Omental fat pad (tissue), 4 donors: Measurements from ENCODE around the gene C16orf74. TPM values are rescaled to one million over a fixed set of nuclear protein-coding genes. Genes with fewer than 3 reads are reported as not detected.

Experiments used
- ATAC-seq: fragments of 150-250 bp; one replicate; pipeline ENCODE4 v1.9.1; 2016; ENCODE audit warnings: mild to moderate bottlenecking, moderate library complexity; ENCODE audit not compliant: low FRiP score
- DNase-seq: peaks from one replicate; pipeline ENCODE4 v3.0.0-alpha.2; 2019; ENCODE audit warnings: low spot score
- total RNA-seq, 4 donors: library from RNA; depleted of rRNA; stranded (reverse); fragments of >200 nt; gene quantifications; one replicate each; pipeline ENCODE4 v1.1.0, GENCODE V29; 2016
- TF ChIP-seq, protein P1 (sequence below), 3 donors: fragments of 450-650 bp; IDR thresholded peaks; one replicate each; pipeline ENCODE4 v1.5.1; 2016 to 2017; ENCODE audit warnings: antibody characterized with exemption in 3 of 3, mild to moderate bottlenecking in 3 of 3, moderate library complexity in 2 of 3

C16orf74 gene
- total RNA-seq, 4 donors from 2014 or later = 1.1 to 3.5 (median 2.8) TPM

DNA sequence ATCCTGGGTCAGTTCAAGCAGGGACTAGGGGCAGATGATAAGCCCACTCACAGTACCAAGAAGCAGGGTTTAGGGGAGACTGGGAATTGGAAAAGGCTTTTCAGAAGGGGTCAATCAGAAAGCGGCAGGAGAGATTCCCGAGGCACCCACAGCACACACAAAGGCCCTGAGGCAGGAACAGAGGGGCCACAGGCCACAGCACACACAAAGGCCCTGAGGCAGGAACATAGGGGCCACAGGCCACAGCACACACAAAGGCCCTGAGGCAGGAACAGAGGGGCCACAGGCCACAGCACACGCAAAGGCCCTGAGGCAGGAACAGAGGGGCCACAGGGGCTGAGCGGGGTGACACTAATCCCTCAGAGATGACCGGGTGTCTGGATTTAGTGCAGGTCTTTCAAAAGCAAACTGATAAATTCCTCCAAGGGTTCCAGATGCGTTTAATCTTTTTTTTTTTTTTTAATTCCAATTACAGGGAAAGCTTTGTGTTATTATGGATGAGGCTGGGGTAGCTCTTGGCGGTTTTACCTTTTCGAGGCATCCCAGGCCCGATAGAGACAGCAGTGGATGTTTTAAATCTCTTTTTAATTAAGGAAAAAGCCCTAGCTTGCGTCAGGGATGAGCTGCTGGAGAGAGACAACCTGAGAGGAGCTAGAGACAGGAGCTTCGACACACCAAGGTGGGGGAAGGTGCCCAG, 31.1 kb downstream of the C16orf74 start:
- ATAC-seq (no peak), DNase-seq (no peak)
- TF ChIP-seq, protein P1, sequence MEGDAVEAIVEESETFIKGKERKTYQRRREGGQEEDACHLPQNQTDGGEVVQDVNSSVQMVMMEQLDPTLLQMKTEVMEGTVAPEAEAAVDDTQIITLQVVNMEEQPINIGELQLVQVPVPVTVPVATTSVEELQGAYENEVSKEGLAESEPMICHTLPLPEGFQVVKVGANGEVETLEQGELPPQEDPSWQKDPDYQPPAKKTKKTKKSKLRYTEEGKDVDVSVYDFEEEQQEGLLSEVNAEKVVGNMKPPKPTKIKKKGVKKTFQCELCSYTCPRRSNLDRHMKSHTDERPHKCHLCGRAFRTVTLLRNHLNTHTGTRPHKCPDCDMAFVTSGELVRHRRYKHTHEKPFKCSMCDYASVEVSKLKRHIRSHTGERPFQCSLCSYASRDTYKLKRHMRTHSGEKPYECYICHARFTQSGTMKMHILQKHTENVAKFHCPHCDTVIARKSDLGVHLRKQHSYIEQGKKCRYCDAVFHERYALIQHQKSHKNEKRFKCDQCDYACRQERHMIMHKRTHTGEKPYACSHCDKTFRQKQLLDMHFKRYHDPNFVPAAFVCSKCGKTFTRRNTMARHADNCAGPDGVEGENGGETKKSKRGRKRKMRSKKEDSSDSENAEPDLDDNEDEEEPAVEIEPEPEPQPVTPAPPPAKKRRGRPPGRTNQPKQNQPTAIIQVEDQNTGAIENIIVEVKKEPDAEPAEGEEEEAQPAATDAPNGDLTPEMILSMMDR (IDR thresholded peaks at IDR 0.05) = no peak

DNA sequence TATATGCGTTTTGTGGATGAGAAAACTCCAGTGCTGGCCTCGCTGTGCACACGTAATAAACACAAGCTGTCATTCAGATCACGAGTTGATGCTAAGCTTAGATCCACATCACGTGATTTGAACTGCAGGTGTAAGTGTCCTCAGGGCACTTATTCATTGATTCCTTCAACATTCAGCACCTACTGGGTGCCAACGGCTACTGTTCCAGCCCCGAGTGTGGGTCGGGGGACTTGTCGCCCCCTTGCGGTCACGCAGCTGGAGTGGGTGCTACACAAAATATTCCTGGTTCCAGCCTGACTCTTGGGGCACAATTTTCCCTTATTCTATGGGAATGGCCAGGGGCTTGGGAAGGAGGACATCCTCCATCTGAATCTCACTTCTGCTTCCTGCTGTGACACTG, 32.2 kb downstream of the C16orf74 start:
- no peak for DNase-seq
- TF ChIP-seq, protein P1 (IDR thresholded peaks at IDR 0.05) = no peak
- no peak for ATAC-seq

DNA sequence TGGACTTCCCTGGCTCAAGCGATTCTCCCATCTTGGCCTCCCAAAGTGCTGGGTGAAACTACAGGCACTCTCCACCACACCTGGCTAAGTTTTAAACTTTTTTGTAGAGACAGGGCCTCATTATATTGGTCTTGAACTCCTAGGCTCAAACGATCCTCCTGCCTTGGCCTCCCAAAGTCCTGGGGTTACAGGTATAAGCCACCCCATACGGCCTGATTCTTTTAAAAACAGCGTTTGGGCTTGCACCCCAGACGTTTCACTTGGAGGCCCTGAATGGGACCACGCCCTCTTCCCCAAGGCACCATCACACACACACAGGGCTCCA, 32.8 kb downstream of the C16orf74 start:
- DNase-seq (no peak), ATAC-seq (no peak)
- TF ChIP-seq, protein P1 (IDR thresholded peaks at IDR 0.05) = no peak

DNA sequence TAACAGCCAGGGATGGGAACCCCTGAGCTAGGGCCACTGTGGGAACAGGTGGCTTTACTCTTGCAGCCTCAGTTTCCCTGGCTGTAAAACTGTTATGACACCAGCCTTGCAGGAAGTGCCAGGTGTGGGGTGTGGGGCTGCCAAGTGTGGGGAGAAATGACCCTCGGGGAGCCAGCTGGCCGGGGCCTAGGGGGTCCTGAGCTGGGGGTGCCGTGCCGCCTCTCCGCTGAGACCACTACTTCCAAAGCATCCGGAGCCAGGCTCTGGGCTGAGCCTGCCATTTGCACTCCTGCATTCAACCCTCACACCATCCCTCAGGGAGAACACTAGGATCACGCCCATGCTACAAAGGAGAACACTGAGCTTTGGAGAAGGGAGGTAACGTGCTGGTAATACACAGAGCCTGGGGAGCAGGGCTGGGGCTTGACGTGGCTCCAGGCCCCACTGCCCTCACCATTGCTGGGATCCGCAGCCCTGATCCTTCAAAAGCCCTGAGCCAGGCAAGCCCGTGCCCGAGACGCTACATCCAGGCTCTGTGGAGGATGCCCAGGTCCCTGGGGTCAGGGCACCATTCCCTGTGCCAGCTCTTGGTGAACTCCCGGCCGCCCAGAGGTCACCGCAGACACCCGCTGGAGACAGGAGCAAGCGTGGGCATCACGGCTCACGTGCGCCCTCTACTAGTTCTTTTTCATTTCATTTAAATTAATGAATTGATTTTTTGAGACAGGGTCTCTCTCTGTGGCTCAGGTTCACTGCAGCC, 33.3 kb downstream of the C16orf74 start:
- DNase-seq (no peak), ATAC-seq (no peak)

DNA sequence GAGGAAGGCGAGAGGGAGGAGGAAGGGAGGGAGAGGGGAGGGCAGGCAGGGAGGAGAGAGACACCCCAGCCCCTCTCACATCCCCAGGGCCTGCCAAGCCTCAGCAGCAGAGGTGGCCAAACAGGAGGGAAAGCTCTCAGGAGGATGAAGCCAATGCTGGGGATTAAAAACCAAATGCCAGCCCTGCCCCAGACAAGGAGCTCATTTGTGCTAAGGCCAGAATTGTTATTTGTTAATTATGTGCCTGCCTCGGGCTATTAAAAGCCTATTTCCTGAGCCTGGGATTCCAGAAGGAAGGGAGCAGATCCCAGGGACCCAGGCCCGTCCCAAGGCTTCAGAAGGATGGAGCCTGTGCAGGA, 34.2 kb downstream of the C16orf74 start:
- ATAC-seq = no peak
- TF ChIP-seq, protein P1 (IDR thresholded peaks at IDR 0.05) = no peak
- DNase-seq = no peak

More for the DNA sequence above, 33.3 kb downstream of the C16orf74 start:
- TF ChIP-seq, protein P1 (IDR thresholded peaks at IDR 0.05) = no peak

DNA sequence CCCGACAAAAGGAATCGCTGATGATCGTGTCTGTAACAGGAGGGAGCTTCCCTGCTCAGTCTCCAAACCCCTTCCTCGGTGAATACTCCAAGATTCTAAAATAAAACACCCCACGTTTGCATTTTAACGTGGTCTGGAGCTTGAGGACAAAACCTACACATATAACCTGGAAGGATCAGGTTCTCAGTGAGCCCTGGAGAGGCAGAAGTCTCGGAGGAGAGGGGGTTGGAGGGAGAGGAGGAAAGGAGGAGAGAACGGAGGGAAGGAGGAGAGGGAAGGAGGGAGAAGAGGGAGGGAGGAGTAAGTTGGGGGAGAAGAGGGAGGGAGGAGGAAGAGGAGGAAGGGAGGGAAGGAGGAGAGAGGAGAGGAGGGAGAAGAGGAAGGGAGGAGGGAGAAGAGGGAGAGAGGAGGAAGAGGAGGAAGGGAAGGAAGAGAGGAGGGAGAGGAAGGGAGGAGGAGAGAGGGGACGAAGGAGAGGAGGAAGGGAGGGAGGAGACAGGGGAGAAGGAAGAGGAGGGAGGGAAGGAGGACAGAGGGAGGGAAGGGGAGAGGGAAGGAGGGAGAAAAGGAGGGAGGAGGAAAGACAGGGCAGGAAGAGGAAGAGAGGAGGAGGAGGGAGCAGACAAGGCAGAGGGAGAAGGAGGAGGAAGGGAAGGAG, 34.7 kb downstream of the C16orf74 start:
- TF ChIP-seq, protein P1 (IDR thresholded peaks at IDR 0.05) = no peak
- DNase-seq = no peak
- no peak for ATAC-seq
